ENCODE results near the gene CLASP1. TPM values are rescaled to one million over a fixed set of nuclear protein-coding genes. Genes with fewer than 3 reads are reported as not detected.
"Not testable (repeated sequence)": the region's sequence is repeated elsewhere in the genome, so short reads cannot be mapped to it uniquely, and the experiment has no call there.

Gene CLASP1
- polyA plus RNA-seq, 1 experiment: 12.8 TPM

DNA sequence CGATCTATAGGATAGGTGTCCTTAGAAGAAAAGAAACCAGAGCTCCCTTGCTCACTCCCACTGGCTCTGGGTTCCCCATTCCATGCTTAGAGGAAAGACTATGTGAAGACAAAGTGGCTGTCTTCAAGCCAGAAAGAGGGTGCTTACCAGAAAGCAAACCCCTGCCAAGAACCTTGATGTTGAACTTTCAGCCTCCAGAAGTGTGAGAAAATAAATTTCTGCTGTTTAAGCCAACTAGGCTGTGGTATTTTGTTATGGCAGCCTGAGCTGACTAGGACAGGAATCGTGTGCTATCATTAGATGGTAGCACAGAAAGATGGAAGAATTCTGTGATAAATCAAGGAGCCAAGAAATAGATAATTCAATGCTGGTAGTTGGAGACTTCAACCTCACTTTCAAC, 344.3 kb downstream of the CLASP1 start:
- Histone ChIP-seq H3K4me3 (ENCODE audit: low read depth, low read length) (no peak overlapping the region), H3K9me3 (ENCODE audit: control insufficient read depth, insufficient read depth, low read length) (no peaks in the 10 kb centered on the region), H3K27ac (ENCODE audit: low read depth, low read length) (no peak overlapping the region), H3K27me3 (ENCODE audit: control insufficient read depth, insufficient read depth, low read length) (peaks cover 17% of the 10 kb centered on the region)
- DNase-seq (ENCODE audit: low read depth, low spot score): no peak
- ChIA-PET CTCF (interaction anchor here (0.7 kb wide), 1 partner anchor 191 kb away, joined by 9 read pairs; no protein-coding TSS in a partner anchor), POLR2A (no interaction called here)
- TF ChIP-seq, protein P1, sequence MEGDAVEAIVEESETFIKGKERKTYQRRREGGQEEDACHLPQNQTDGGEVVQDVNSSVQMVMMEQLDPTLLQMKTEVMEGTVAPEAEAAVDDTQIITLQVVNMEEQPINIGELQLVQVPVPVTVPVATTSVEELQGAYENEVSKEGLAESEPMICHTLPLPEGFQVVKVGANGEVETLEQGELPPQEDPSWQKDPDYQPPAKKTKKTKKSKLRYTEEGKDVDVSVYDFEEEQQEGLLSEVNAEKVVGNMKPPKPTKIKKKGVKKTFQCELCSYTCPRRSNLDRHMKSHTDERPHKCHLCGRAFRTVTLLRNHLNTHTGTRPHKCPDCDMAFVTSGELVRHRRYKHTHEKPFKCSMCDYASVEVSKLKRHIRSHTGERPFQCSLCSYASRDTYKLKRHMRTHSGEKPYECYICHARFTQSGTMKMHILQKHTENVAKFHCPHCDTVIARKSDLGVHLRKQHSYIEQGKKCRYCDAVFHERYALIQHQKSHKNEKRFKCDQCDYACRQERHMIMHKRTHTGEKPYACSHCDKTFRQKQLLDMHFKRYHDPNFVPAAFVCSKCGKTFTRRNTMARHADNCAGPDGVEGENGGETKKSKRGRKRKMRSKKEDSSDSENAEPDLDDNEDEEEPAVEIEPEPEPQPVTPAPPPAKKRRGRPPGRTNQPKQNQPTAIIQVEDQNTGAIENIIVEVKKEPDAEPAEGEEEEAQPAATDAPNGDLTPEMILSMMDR (IDR thresholded peaks at IDR 0.05; ENCODE audit: low read depth, low read length): no peak

DNA sequence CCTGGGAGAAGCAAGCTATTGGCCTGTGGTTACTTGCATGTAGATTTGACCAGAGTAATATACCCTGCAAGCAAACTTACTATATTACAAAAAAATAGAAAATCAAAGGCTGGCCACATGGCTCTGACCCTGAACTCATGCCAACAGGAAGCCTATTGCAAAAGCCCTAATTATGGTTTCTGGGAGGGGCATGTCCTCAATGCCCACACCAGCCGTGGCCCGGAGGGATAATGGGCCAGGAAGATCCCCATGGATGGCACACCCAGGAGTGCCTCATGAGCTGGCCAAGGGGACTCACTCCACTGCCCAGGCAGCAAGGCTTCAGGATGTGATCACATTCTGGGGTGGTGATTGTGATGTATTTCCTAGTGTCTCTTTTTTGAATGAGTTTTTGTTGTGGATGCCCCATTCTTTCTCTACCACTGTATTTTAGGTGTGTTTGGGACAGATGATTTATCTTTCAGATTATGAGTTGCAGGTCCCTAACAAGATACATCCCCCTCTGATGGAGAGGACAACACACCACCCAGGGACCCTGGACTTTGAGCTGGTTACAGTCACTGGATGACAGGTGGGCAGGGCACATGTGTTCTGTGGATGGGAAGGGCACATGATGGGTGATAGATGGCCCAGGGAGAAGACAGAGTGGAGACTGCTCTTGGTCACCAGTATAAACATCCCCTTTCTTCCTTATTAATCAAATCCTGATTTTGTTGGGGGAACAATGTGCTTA, 345.6 kb downstream of the CLASP1 start:
- TF ChIP-seq, protein P1 (IDR thresholded peaks at IDR 0.05; ENCODE audit: low read depth, low read length): no peak
- Histone ChIP-seq H3K27me3 (ENCODE audit: control insufficient read depth, insufficient read depth, low read length) (peaks cover 17% of the 10 kb centered on the region), H3K4me3 (ENCODE audit: low read depth, low read length) (no peak overlapping the region), H3K27ac (ENCODE audit: low read depth, low read length) (no peak overlapping the region), H3K9me3 (ENCODE audit: control insufficient read depth, insufficient read depth, low read length) (no peaks in the 10 kb centered on the region)
- no peak for DNase-seq (ENCODE audit: low read depth, low spot score)
- CTCF ChIA-PET: no interaction called here
- POLR2A ChIA-PET: no interaction called here

DNA sequence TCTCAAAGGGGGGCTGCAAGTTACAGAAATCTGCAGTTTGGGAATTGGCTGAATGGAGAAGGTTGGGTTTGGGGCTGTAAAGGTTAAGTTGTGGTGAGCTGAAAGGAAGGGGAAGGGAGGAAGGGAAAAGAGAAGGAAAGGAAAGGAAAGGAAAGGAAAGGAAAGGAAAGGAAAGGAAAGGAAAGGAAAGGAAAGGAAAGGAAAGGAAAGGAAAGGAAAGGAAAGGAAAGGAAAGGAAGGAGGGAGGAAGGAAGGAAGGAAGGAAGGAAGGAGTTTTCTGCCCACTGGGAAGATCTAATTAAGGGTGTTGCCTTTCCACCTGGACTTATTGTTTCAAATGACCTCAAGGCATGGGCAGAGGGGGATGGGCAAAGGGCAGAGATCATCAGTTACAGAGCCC, 348.1 kb downstream of the CLASP1 start:
- H3K27ac ChIP-seq (ENCODE audit: low read depth, low read length); POLR2A ChIA-PET; H3K4me3 ChIP-seq (ENCODE audit: low read depth, low read length); CTCF ChIA-PET; DNase-seq (ENCODE audit: low read depth, low spot score); H3K9me3 ChIP-seq (ENCODE audit: control insufficient read depth, insufficient read depth, low read length): not testable (repeated sequence)
- H3K27me3 ChIP-seq (ENCODE audit: control insufficient read depth, insufficient read depth, low read length): peaks cover 15% of the 10 kb centered on the region

DNA sequence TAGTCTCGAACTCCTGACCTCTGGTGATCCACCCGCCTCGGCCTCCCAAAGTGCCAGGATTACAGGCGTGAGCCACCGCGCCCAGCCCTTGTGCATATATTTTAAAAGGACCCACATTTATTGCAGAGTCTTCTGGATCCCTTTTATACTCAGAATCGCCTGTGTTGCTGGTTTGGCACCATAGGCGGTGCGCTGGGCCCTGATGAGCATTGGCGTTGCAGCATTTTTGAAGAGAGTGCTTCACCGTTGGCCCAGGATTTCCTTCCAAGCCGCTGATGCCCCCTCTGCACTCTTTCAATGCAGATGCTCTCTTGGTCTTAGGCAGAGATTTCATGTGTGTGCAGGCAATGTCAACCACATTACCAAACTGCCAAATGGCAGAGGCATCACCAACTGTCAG, 350.8 kb downstream of the CLASP1 start:
- ChIA-PET POLR2A (no interaction called here), CTCF (interaction anchor here (1.0 kb wide), 1 partner anchor 11 kb away, joined by 4 read pairs; no protein-coding TSS in a partner anchor)
- peaks cover 9% of the 10 kb centered on the region for H3K27me3 ChIP-seq (ENCODE audit: control insufficient read depth, insufficient read depth, low read length)
- H3K9me3 ChIP-seq (ENCODE audit: control insufficient read depth, insufficient read depth, low read length): no peaks in the 10 kb centered on the region; the same call in 1 of the 2 replicates
- TF ChIP-seq, protein P1 (IDR thresholded peaks at IDR 0.05; ENCODE audit: low read depth, low read length): no peak
- H3K4me3 ChIP-seq (ENCODE audit: low read depth, low read length): no peak overlapping the region
- H3K27ac ChIP-seq (ENCODE audit: low read depth, low read length): no peak overlapping the region
- DNase-seq (ENCODE audit: low read depth, low spot score): no peak

DNA sequence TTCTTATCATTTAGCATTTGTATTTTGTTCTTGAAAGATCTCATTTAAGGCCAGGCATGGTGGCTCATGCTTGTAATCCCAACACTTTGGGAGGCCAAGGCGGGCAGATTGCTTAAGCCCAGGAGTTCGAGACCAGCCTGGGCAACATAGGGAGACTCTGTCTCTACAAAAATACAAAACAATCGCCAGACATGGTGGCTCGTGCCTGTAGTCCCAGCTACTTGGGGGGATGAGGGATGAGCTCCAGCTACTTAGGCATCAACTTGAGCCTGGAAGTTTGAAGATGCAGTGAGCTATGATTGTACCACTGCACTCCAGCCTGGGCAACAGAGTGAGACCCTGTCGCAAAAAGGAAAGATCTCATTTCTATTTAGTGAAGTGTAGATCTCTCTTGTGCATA, 351.4 kb downstream of the CLASP1 start:
- H3K4me3 ChIP-seq (ENCODE audit: low read depth, low read length); DNase-seq (ENCODE audit: low read depth, low spot score); H3K9me3 ChIP-seq (ENCODE audit: control insufficient read depth, insufficient read depth, low read length); H3K27ac ChIP-seq (ENCODE audit: low read depth, low read length); POLR2A ChIA-PET: not testable (repeated sequence)
- CTCF ChIA-PET: interaction anchor here (0.6 to 1.2 kb wide), 4 partner anchors 11 to 1656 kb away, joined by 3 to 4 read pairs (median 4); no protein-coding TSS in a partner anchor
- peaks cover 12% of the 10 kb centered on the region for H3K27me3 ChIP-seq (ENCODE audit: control insufficient read depth, insufficient read depth, low read length)

DNA sequence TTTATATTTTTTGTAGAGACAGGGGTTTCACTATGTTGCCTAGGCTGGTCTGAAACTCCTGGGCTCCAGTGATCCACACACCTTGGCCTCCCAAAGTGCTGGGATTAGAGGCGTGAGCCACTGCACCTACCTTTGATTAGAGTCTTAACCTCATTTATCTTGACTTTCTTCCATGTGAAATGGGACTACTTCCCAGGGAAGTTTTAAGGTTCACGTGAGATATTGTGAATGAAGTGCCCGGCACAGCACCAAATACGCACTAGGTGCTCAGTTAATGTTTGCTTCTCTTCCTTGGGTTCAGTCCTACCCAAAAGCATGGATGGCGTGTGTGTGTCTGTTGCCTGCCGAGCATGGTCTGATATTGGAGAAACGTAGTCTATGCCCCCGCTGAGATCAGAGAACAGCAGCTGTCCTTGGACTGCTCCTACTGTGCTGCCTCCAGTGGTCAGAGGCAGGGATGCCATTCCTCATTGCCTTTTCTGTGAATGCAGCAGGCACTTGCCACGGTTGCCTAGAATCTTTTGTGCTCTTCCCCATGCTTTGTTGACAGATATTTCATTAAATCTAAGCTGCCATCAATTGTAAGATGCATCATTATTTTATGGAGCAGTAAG, 351.9 kb downstream of the CLASP1 start:
- ChIA-PET POLR2A (no interaction called here), CTCF (interaction anchor here (0.6 to 1.2 kb wide), 4 partner anchors 10 to 1655 kb away, joined by 3 to 4 read pairs (median 4); no protein-coding TSS in a partner anchor)
- H3K27ac ChIP-seq (ENCODE audit: low read depth, low read length): no peak overlapping the region
- TF ChIP-seq, protein P1 (IDR thresholded peaks at IDR 0.05; ENCODE audit: low read depth, low read length): peak; percentile 77
- H3K9me3 ChIP-seq (ENCODE audit: control insufficient read depth, insufficient read depth, low read length): no peaks in the 10 kb centered on the region; the same call in 1 of the 2 replicates
- H3K4me3 ChIP-seq (ENCODE audit: low read depth, low read length): no peak overlapping the region
- H3K27me3 ChIP-seq (ENCODE audit: control insufficient read depth, insufficient read depth, low read length): peaks cover 12% of the 10 kb centered on the region
- DNase-seq (ENCODE audit: low read depth, low spot score): no peak
